K562 (cell line): ENCODE measurements around the gene HES6. TPM values are rescaled to one million over a fixed set of nuclear protein-coding genes. Genes with fewer than 3 reads are reported as not detected.

Experiments used
- CTBP1 ChIP-seq: fragments of 450-650 bp; IDR thresholded peaks from 2 replicates; pipeline ENCODE4 v1.6.1; 2016; ENCODE audit warnings: borderline replicate concordance
- DACH1 ChIP-seq: fragments of 450-650 bp; IDR thresholded peaks from 2 replicates; pipeline ENCODE4 v1.6.1; 2018; ENCODE audit not compliant: partially characterized antibody
- E2F3 ChIP-seq: fragments of 250-450 bp; sonication (Bioruptor Pico); IDR thresholded peaks from 2 replicates; pipeline ENCODE4 v1.4.0; 2020; ENCODE audit warnings: mild to moderate bottlenecking
- EP400 ChIP-seq: fragments of 450-650 bp; IDR thresholded peaks from 2 replicates; pipeline ENCODE4 v1.6.1; 2017; ENCODE audit warnings: antibody characterized with exemption, mild to moderate bottlenecking, moderate library complexity
- FOXK2 ChIP-seq, 2 experiments: fragments of 450-650 bp; IDR thresholded peaks in 1 of 2; conservative IDR thresholded peaks in 1 of 2; 2 replicates each; pipeline ENCODE4 v1.6.1; 2016; ENCODE audit warnings: low read depth in 2 of 2, mild to moderate bottlenecking in 1 of 2
- GTF2E2 ChIP-seq: fragments of 200-800 bp; sonication (Bioruptor generic); IDR thresholded peaks from 2 replicates; pipeline ENCODE4 v1.6.1; 2016; ENCODE audit warnings: missing genetic modification characterization, missing compliant biosample characterization
- HCFC1 ChIP-seq: IDR thresholded peaks from 2 replicates; pipeline ENCODE4 v1.6.1; 2012; ENCODE audit warnings: low read depth, low read length, improper control_type of control experiment
- HNRNPL ChIP-seq: fragments of 200-400 bp; formaldehyde crosslinking; IDR thresholded peaks from 2 replicates; pipeline ENCODE4 v1.6.1; 2017; ENCODE audit warnings: low read depth, mild to moderate bottlenecking, low read length
- KLF6 ChIP-seq: fragments of 250-450 bp; sonication (Bioruptor Pico); IDR thresholded peaks from 2 replicates; pipeline ENCODE4 v1.4.0; 2020; ENCODE audit warnings: mild to moderate bottlenecking, moderate library complexity, borderline replicate concordance
- MEF2A ChIP-seq: IDR thresholded peaks from 2 replicates; pipeline ENCODE4 v1.6.1; 2011; ENCODE audit warnings: low read depth, mild to moderate bottlenecking, low read length, moderate library complexity; ENCODE audit not compliant: control insufficient read depth
- NFYB ChIP-seq: IDR thresholded peaks from 2 replicates; pipeline ENCODE4 v1.6.1; 2011; ENCODE audit warnings: mild to moderate bottlenecking, moderate library complexity; ENCODE audit not compliant: insufficient read length; ENCODE audit errors: extremely low read depth
- NR2F6 ChIP-seq: fragments of 450-650 bp; formaldehyde crosslinking; IDR thresholded peaks from 2 replicates; pipeline ENCODE4 v1.4.0; 2020; ENCODE audit warnings: mild to moderate bottlenecking
- NR3C1 ChIP-seq: sonication (generic); formaldehyde crosslinking; IDR thresholded peaks from 2 replicates; pipeline ENCODE4 v1.8.1; 2022; ENCODE audit warnings: missing genetic modification reagents
- PPARD ChIP-seq: fragments of 250-450 bp; sonication (Bioruptor Pico); IDR thresholded peaks from 2 replicates; pipeline ENCODE4 v1.8.0; 2022; ENCODE audit warnings: inconsistent platforms, mild to moderate bottlenecking, moderate library complexity
- RAD21 ChIP-seq, 2 experiments: fragments of 250-450 bp in 1 of 2; fragments of 450-650 bp in 1 of 2; sonication (Bioruptor Pico) in 1 of 2; formaldehyde crosslinking in 1 of 2; IDR thresholded peaks in 1 of 2; conservative IDR thresholded peaks in 1 of 2; 2 replicates each; pipeline versions ENCODE4 v1.4.0 to v1.8.0; 2020 to 2022; ENCODE audit warnings: mild to moderate bottlenecking in 2 of 2, moderate library complexity in 1 of 2
- RB1 ChIP-seq: fragments of 450-650 bp; IDR thresholded peaks from 2 replicates; pipeline ENCODE4 v1.6.1; 2017; ENCODE audit warnings: low read depth, mild to moderate bottlenecking
- RCOR1 ChIP-seq, 2 experiments: IDR thresholded peaks; 2 replicates each; pipeline ENCODE4 v1.6.1; 2012; ENCODE audit warnings: low read depth in 2 of 2, low read length in 2 of 2, borderline replicate concordance in 1 of 2, improper control_type of control experiment in 1 of 2
- SETDB1 ChIP-seq: IDR thresholded peaks from one replicate; pipeline ENCODE4 v1.6.1; 2012; ENCODE audit warnings: low read length, control low read depth, inconsistent platforms
- SNRNP70 ChIP-seq: fragments of 200-400 bp; formaldehyde crosslinking; optimal IDR thresholded peaks from 2 replicates; pipeline ENCODE3; 2017; ENCODE audit warnings: low read depth, low read length
- TCF7L2 ChIP-seq: fragments of 150-350 bp; IDR thresholded peaks from 2 replicates; pipeline ENCODE4 v1.6.1; 2016; ENCODE audit warnings: low read depth, mild to moderate bottlenecking, low read length, moderate library complexity
- ZNF143 ChIP-seq: sonication (generic); formaldehyde crosslinking; IDR thresholded peaks from 2 replicates; pipeline ENCODE4 v1.9.0; 2022; ENCODE audit warnings: mild to moderate bottlenecking, missing genetic modification reagents
- ZNF3 ChIP-seq: fragments of 250-450 bp; sonication (Bioruptor Pico); IDR thresholded peaks from 2 replicates; pipeline ENCODE4 v1.5.0; 2021; ENCODE audit warnings: mild to moderate bottlenecking, moderate library complexity
- ZNF507 ChIP-seq: conservative IDR thresholded peaks from 2 replicates; pipeline ENCODE4 v1.6.1; 2017; ENCODE audit warnings: missing genetic modification characterization, missing compliant biosample characterization
- ZNF586 ChIP-seq: fragments of 450-650 bp; formaldehyde crosslinking; conservative IDR thresholded peaks from 2 replicates; pipeline ENCODE4 v1.4.0; 2020; ENCODE audit warnings: mild to moderate bottlenecking, moderate library complexity
- ZNF696 ChIP-seq: fragments of 250-450 bp; sonication (Bioruptor Pico); conservative IDR thresholded peaks from 2 replicates; pipeline ENCODE4 v1.4.0; 2020; ENCODE audit warnings: mild to moderate bottlenecking, moderate library complexity
- polyA plus RNA-seq, 8 experiments: library from polyadenylated mRNA; depleted of rRNA in 4 of 8; stranded (reverse) in 5 of 8; unstranded in 3 of 8; fragments of >200 nt; fragmentation: Nextera tagmentation in 2 of 8; fragmentation: Illumina TruSeq in 1 of 8; extraction: Ambion mirVana in 2 of 8; extraction: Trizol in 1 of 8; gene quantifications; 2 replicates each; pipeline versions ENCODE4 v1.2.1 to v1.2.3, GENCODE V29; 2011 to 2014; ENCODE audit warnings: inconsistent platforms in 1 of 8, missing spikeins in 1 of 8
- total RNA-seq, 7 experiments: library from RNA; depleted of rRNA in 6 of 7; stranded (reverse); fragments of >200 nt in 6 of 7; fragmentation: Illumina TruSeq in 2 of 7; extraction: Trizol in 2 of 7; gene quantifications; 2 replicates each; pipeline versions ENCODE4 v1.2.1 to v1.2.3, GENCODE V29; 2011 to 2021; ENCODE audit warnings: low replicate concordance in 1 of 7
- TF ChIP-seq, protein P1 (sequence below): IDR thresholded peaks from 3 replicates; pipeline ENCODE4 v1.6.1; 2011; ENCODE audit warnings: borderline replicate concordance, mild to moderate bottlenecking, moderate library complexity; ENCODE audit not compliant: insufficient read length; ENCODE audit errors: extremely low read depth
- TF ChIP-seq, protein P2 (sequence below): fragments of 250-450 bp; sonication (Bioruptor Pico); IDR thresholded peaks from 2 replicates; pipeline ENCODE4 v1.8.0; 2021; ENCODE audit warnings: borderline replicate concordance, mild to moderate bottlenecking, moderate library complexity; ENCODE audit not compliant: poor library complexity, severe bottlenecking

HES6 gene
- total and polyA plus RNA-seq, 9 of the 15 experiments (the other 6 are each of a cell fraction or from before 2014, with no cell fraction given), result 6.2 to 133 (median 29.2) TPM

DNA sequence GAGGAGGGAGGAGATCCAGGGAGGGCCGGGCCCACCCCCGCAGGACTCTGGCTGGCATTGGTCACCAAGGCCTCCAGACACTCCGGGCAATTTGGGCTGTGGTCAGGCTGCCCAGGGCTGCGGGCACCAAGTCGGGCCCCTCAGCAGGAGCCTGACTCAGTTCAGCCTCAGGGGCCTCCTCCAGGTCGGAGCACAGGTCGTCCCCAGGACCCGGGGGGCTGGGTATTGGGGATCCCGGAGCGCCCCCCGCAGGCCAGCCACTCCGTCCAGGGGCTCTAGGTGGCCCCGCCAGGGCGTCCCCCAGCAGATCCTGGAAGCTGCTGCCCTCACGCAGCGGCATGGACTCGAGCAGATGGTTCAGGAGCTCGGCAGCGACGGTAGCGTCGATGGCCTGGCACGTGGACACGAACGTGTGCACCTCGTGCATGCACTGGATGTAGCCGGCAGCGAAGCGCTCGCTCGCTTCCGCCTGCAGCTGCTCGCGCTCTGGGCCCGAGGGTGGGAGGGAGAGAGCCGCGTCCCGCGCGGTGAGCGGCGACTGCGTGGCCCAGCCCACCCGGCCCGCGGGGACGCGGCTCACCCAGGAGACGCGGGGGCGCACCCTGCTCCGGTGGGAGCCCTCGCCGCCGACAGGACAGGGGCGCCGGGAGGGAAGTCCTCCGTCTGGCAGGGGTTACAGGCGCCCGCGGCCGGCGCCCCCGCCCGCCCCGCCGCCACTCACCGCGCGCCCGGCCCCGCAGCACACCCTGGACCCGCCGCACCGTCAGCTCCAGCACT lies 884 bp downstream of the HES6 start (continued):
- TF ChIP-seq MEF2A (no peak), RAD21 (CRISPR knock-in tag; conservative IDR thresholded peaks at IDR 0.05 in 1 of 2, IDR thresholded peaks at IDR 0.05 in 1 of 2) (no peak), NFYB (no peak), SETDB1 (no peak), NR3C1 (CRISPR knock-in tag) (peak; percentile 98), E2F3 (CRISPR knock-in tag) (no peak), PPARD (CRISPR knock-in tag) (no peak), HNRNPL (0 out of 2 replicates have a peak, but pooled peaks have one; percentile 28), ZNF3 (CRISPR knock-in tag) (no peak), ZNF586 (CRISPR knock-in tag) (no peak), FOXK2 (conservative IDR thresholded peaks at IDR 0.05 in 1 of 2, IDR thresholded peaks at IDR 0.05 in 1 of 2; ENCODE audit: low read depth in 2 of 2) (no peak), HCFC1 (no peak), ZNF143 (CRISPR knock-in tag) (peak; percentile 61), GTF2E2 (tag) (no peak), KLF6 (CRISPR knock-in tag) (no peak), RCOR1 (IDR thresholded peaks at IDR 0.05; ENCODE audit: borderline replicate concordance in 1 of 2, low read depth in 2 of 2, low read length in 2 of 2) (no peak), TCF7L2 (no peak), RB1 (no peak), ZNF696 (CRISPR knock-in tag) (no peak), SNRNP70 (no peak), NR2F6 (no peak), ZNF507 (tag) (no peak), DACH1 (no peak), EP400 (peak; percentile 79; the same call in 1 of the 2 replicates), CTBP1 (no peak; the same call in 1 of the 2 replicates)
- TF ChIP-seq, protein P1, sequence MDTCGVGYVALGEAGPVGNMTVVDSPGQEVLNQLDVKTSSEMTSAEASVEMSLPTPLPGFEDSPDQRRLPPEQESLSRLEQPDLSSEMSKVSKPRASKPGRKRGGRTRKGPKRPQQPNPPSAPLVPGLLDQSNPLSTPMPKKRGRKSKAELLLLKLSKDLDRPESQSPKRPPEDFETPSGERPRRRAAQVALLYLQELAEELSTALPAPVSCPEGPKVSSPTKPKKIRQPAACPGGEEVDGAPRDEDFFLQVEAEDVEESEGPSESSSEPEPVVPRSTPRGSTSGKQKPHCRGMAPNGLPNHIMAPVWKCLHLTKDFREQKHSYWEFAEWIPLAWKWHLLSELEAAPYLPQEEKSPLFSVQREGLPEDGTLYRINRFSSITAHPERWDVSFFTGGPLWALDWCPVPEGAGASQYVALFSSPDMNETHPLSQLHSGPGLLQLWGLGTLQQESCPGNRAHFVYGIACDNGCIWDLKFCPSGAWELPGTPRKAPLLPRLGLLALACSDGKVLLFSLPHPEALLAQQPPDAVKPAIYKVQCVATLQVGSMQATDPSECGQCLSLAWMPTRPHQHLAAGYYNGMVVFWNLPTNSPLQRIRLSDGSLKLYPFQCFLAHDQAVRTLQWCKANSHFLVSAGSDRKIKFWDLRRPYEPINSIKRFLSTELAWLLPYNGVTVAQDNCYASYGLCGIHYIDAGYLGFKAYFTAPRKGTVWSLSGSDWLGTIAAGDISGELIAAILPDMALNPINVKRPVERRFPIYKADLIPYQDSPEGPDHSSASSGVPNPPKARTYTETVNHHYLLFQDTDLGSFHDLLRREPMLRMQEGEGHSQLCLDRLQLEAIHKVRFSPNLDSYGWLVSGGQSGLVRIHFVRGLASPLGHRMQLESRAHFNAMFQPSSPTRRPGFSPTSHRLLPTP, result no peak
- TF ChIP-seq, protein P2, sequence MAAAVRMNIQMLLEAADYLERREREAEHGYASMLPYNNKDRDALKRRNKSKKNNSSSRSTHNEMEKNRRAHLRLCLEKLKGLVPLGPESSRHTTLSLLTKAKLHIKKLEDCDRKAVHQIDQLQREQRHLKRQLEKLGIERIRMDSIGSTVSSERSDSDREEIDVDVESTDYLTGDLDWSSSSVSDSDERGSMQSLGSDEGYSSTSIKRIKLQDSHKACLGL (CRISPR knock-in tag), result no peak
